ENCODE measurements around the gene TSEN2. TPM values are rescaled to one million over a fixed set of nuclear protein-coding genes. Genes with fewer than 3 reads are reported as not detected.

TSEN2 gene
- total and polyA plus RNA-seq, 10 of the 15 experiments (the other 5 are each of a cell fraction or from before 2014, with no cell fraction given), result 17.7 to 32.3 (median 24.3) TPM

- ATAC-seq, result no peak
- H3K4me3 ChIP-seq, result no peak overlapping the region
- FAIRE-seq, result no peak
- POLR2A ChIA-PET, result no interaction called here
- H3K27me3 ChIP-seq (replicated peaks in 1 of 2; ENCODE audit: control insufficient read depth in 2 of 2, insufficient read depth in 2 of 2, low read length in 1 of 2), result no peaks in the 10 kb centered on the region
- no peaks in the 10 kb centered on the region for H4K20me1 ChIP-seq (ENCODE audit: control insufficient read depth, insufficient read depth)
- H3K4me1 ChIP-seq (ENCODE audit: control insufficient read depth, insufficient read depth, low read length), result no peaks in the 10 kb centered on the region
- no peak for DNase-seq (ENCODE audit: low read depth, low spot score)
- no peak overlapping the region for H3K9ac ChIP-seq (ENCODE audit: control insufficient read depth, insufficient read depth, low read length)
- in situ Hi-C loops (cut with MboI) (no loop called here), intact Hi-C loops (cut with micrococcal nuclease; ENCODE audit: unreplicated experiment) (no loop called here)
- no peak for TF ChIP-seq RFX5 (IDR thresholded peaks at IDR 0.05; ENCODE audit: low read depth, low read length)
- TF ChIP-seq POLR2AphosphoS5 (IDR thresholded peaks at IDR 0.05; ENCODE audit: low read length), result no peak
- TF ChIP-seq KAT2A (conservative IDR thresholded peaks at IDR 0.05; ENCODE audit: control insufficient read depth, low read depth, low read length), result no peak
- TF ChIP-seq ZNF622 (IDR thresholded peaks at IDR 0.05), result no peak
- TF ChIP-seq ETV6 (conservative IDR thresholded peaks at IDR 0.05 in 1 of 2, IDR thresholded peaks at IDR 0.05 in 1 of 2; ENCODE audit: borderline replicate concordance in 1 of 2, low read depth in 1 of 2), result no peak
- TF ChIP-seq ZNF384 (IDR thresholded peaks at IDR 0.05; ENCODE audit: borderline replicate concordance, low read depth, low read length), result no peak
- TF ChIP-seq GATAD2B (conservative IDR thresholded peaks at IDR 0.05; ENCODE audit: low read depth), result no peak
- TF ChIP-seq RELA (IDR thresholded peaks at IDR 0.05; ENCODE audit: borderline replicate concordance, partially characterized antibody), result no peak
- TF ChIP-seq ZBTB11 (CRISPR knock-in tag; IDR thresholded peaks at IDR 0.05), result no peak
- TF ChIP-seq CBFB (IDR thresholded peaks at IDR 0.05; ENCODE audit: low read depth), result no peak
- TF ChIP-seq TBL1XR1 (IDR thresholded peaks at IDR 0.05; ENCODE audit: low read depth, low read length), result no peak
- TF ChIP-seq MEF2B (IDR thresholded peaks at IDR 0.05; ENCODE audit: partially characterized antibody, poor library complexity, severe bottlenecking), result no peak
- TF ChIP-seq TAF1 (IDR thresholded peaks at IDR 0.05; ENCODE audit: borderline replicate concordance, low read depth, low read length), result no peak
- no peak overlapping the region for H3K4me2 ChIP-seq (ENCODE audit: control insufficient read depth, insufficient read depth)
- RAD21 ChIA-PET (ENCODE audit: unreplicated experiment), result no interaction called here
- no peak overlapping the region for H3K27ac ChIP-seq (ENCODE audit: control insufficient read depth, insufficient read depth)
- CTCF ChIA-PET, result interaction anchor here (1.0 kb wide), 1 partner anchor 10 kb away, joined by 3 read pairs; no protein-coding TSS in a partner anchor
- H2AFZ ChIP-seq (ENCODE audit: control insufficient read depth, low read depth, low read length), result no peak overlapping the region
- peaks cover 0 to 5% of the 10 kb centered on the region in 2 experiments; a peak in 2 of 4 replicates for H3K36me3 ChIP-seq (ENCODE audit: control insufficient read depth in 2 of 2, insufficient read depth in 2 of 2, low read length in 1 of 2)
- BruUV-seq (replicated peaks), result no TSS peak
- SMC1A ChIA-PET (ENCODE audit: uncharacterized antibody, unreplicated experiment), result interaction anchor here (1.3 kb wide), 1 partner anchor 10 kb away, joined by 3 read pairs; no protein-coding TSS in a partner anchor
- WGBS (ENCODE audit: insufficient coverage, insufficient replicate concordance, low lambda C conversion rate, missing lambda C conversion rate), result 100% methylated on average over 6 of the region's 6 CpGs
- no peaks in the 10 kb centered on the region for H3K9me3 ChIP-seq (replicated peaks; ENCODE audit: control insufficient read depth, insufficient read depth, low read length)
- H3K79me2 ChIP-seq (ENCODE audit: control insufficient read depth, insufficient read depth, low read length), result no peaks in the 10 kb centered on the region
Observed at GRCh38 chr3:12518261-12519028, 34.2 kb downstream of the TSEN2 start.
